ENCODE data around the gene NELL2.

DNA sequence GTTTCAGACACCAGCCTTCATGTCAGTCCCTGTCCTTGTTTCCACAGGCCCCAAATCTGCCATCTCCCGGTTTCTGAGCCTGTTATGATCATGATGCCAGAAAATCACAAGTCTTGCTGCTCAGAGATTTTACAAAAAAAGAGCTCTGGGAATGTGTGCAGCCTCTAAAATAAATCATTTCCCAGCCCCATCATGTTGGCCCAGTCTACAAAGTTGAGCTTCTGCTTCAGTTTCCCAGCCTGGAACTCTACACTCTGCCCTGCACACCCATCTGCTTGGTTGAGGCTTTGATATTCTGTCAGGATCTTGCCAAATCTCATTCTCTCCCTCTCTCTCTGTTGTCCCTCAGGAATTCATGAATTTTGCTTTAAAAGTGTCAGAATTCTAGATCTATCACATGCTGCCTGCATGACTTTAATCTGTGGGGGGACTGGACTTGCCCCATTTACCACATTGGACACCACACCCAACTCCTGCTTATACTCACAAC, 45.5 kb downstream of the NELL2 start:
- TF ChIP-seq POLR2A (IDR thresholded peaks at IDR 0.05): no peak
- TF ChIP-seq, protein P1, sequence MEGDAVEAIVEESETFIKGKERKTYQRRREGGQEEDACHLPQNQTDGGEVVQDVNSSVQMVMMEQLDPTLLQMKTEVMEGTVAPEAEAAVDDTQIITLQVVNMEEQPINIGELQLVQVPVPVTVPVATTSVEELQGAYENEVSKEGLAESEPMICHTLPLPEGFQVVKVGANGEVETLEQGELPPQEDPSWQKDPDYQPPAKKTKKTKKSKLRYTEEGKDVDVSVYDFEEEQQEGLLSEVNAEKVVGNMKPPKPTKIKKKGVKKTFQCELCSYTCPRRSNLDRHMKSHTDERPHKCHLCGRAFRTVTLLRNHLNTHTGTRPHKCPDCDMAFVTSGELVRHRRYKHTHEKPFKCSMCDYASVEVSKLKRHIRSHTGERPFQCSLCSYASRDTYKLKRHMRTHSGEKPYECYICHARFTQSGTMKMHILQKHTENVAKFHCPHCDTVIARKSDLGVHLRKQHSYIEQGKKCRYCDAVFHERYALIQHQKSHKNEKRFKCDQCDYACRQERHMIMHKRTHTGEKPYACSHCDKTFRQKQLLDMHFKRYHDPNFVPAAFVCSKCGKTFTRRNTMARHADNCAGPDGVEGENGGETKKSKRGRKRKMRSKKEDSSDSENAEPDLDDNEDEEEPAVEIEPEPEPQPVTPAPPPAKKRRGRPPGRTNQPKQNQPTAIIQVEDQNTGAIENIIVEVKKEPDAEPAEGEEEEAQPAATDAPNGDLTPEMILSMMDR (IDR thresholded peaks at IDR 0.05): no peak

All from esophagus squamous epithelium (tissue), 4 donors.